ENCODE data around the gene ACAD11.

The ACAD11 gene

GRCh38 chr3:132517311-132517710 lies 142.3 kb downstream of the ACAD11 start:
- in situ Hi-C loops (cut with MboI; ENCODE audit: low sequenced_read_pairs): no loop called here

DNA sequence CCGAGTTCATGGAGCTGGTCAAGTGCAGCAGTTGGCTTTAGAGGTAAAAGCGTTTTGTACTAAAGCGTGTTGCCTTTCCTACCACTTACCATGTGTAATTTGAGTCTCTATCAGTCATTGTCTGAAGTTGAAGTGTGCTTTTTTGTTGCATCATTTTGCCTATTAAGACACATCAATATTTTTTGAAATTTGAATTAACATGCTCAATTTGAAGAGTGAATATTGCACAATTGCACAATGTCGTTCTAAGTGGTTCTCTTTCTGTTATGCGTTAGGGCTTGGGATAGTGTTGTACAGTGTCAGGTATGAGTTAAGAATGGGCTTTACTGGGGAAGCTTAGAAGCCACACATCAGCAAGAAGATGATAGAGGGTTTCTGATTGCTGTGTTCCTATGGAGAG lies 146.6 kb downstream of the ACAD11 start:
- in situ Hi-C loops (cut with MboI; ENCODE audit: low sequenced_read_pairs): no loop called here

GRCh38 chr3:132509506-132509905 lies 150.1 kb downstream of the ACAD11 start:
- in situ Hi-C loops (cut with MboI; ENCODE audit: low sequenced_read_pairs): no loop called here

- in situ Hi-C loops (cut with MboI; ENCODE audit: low sequenced_read_pairs): no loop called here
Measured at GRCh38 chr3:132509096-132509495, 150.5 kb downstream of the ACAD11 start.

Measured in HL-60/S4 treated with retinoic acid at 250 ng/mL for 4 days and 3 days (cell line).